ENCODE results near the gene TTBK2.

The TTBK2 gene

GRCh38 chr15:42692997-42693396 is 227.6 kb downstream of the TTBK2 start:
- DNase-seq (ENCODE audit: low read depth): no peak

GRCh38 chr15:42692536-42692935 is 228.0 kb downstream of the TTBK2 start:
- DNase-seq (ENCODE audit: low read depth): no peak

- no peak for DNase-seq (ENCODE audit: low read depth)
Measured at GRCh38 chr15:42691770-42692169, 228.8 kb downstream of the TTBK2 start.

- no peak for DNase-seq (ENCODE audit: low read depth)
Measured at GRCh38 chr15:42691308-42691707, 229.3 kb downstream of the TTBK2 start.
